HG03565 (cell line): Measurements from ENCODE around the gene WNT2.
"Not testable (repeated sequence)": the region's sequence is repeated elsewhere in the genome, so short reads cannot be mapped to it uniquely, and the experiment has no call there.

Experiments
- ATAC-seq: cut with Tn5 transposase; IDR thresholded peaks from one replicate; pipeline ENCODE4 v1.9.1; 2021; ENCODE audit warnings: mild to moderate bottlenecking, moderate library complexity; ENCODE audit not compliant: unreplicated experiment

The WNT2 gene

GRCh38 chr7:117312593-117313580 is 10.0 kb downstream of the WNT2 start:
- no peak for ATAC-seq

GRCh38 chr7:117308891-117309290 is 14.0 kb downstream of the WNT2 start:
- ATAC-seq: no peak

- ATAC-seq: no peak
Observed at GRCh38 chr7:117302396-117302795, 20.5 kb downstream of the WNT2 start.

GRCh38 chr7:117300506-117300905 is 22.4 kb downstream of the WNT2 start:
- not testable (repeated sequence) for ATAC-seq

- no peak for ATAC-seq
Observed at GRCh38 chr7:117297606-117298005, 25.3 kb downstream of the WNT2 start.

- ATAC-seq: no peak
Observed at GRCh38 chr7:117296066-117296465, 26.8 kb downstream of the WNT2 start.

GRCh38 chr7:117285826-117286225 is 37.0 kb downstream of the WNT2 start:
- ATAC-seq: no peak

- ATAC-seq: no peak
Observed at GRCh38 chr7:117284692-117285091, 38.2 kb downstream of the WNT2 start.

GRCh38 chr7:117283779-117284178 is 39.1 kb downstream of the WNT2 start:
- ATAC-seq: no peak

GRCh38 chr7:117283371-117283770 is 39.5 kb downstream of the WNT2 start:
- ATAC-seq: no peak

- ATAC-seq: no peak
Observed at GRCh38 chr7:117282239-117282812, 40.5 kb downstream of the WNT2 start.

GRCh38 chr7:117281562-117281961 is 41.3 kb downstream of the WNT2 start:
- ATAC-seq: no peak

GRCh38 chr7:117279931-117280557 is 42.8 kb downstream of the WNT2 start:
- no peak for ATAC-seq

- no peak for ATAC-seq
Observed at GRCh38 chr7:117279203-117279602, 43.7 kb downstream of the WNT2 start.

GRCh38 chr7:117278040-117278439 is 44.8 kb downstream of the WNT2 start:
- no peak for ATAC-seq

GRCh38 chr7:117277576-117277975 is 45.3 kb downstream of the WNT2 start:
- no peak for ATAC-seq

- no peak for ATAC-seq
Observed at GRCh38 chr7:117274951-117275350, 47.9 kb downstream of the WNT2 start.

- ATAC-seq: no peak
Observed at GRCh38 chr7:117273814-117274225, 49.0 kb downstream of the WNT2 start.

GRCh38 chr7:117273325-117273724 is 49.5 kb downstream of the WNT2 start:
- no peak for ATAC-seq

GRCh38 chr7:117272017-117272759 is 50.7 kb downstream of the WNT2 start:
- no peak for ATAC-seq

GRCh38 chr7:117271566-117271965 is 51.3 kb downstream of the WNT2 start:
- no peak for ATAC-seq
